Kidney (tissue), 14 donors: ENCODE measurements around the gene DMWD. TPM values are rescaled to one million over a fixed set of nuclear protein-coding genes. Genes with fewer than 3 reads are reported as not detected.
A peak's percentile ranks its signal among the peaks of the same experiment; 100 is the strongest.

ENCODE experiments used
- DNase-seq, 5 donors: peaks; one replicate each; pipeline ENCODE4 v3.0.0-alpha.2; 2013 to 2020
- FAIRE-seq: peaks from 2 replicates; lab custom pipeline; 2012; peaks lifted over from hg19 to GRCh38; lab: Jason Lieb, UNC
- H3K27ac ChIP-seq, 2 donors: one replicate each; pipeline ENCODE4 v1.7.0; 2013; ENCODE audit warnings: low read depth in 2 of 2, low read length in 2 of 2, inconsistent platforms in 1 of 2
- H3K27me3 ChIP-seq: one replicate; pipeline ENCODE4 v1.7.1; 2013; ENCODE audit warnings: low read length, inconsistent platforms; ENCODE audit not compliant: control insufficient read depth, insufficient read depth
- H3K36me3 ChIP-seq, 3 donors: one replicate each; pipeline versions ENCODE4 v1.7.0 to v1.7.1; 2013; ENCODE audit warnings: low read length in 3 of 3, control low read depth in 1 of 3, inconsistent platforms in 1 of 3; ENCODE audit not compliant: insufficient read depth in 3 of 3, control insufficient read depth in 2 of 3
- H3K4me1 ChIP-seq, 3 donors: one replicate each; pipeline versions ENCODE4 v1.7.0 to v1.7.1; 2013; ENCODE audit warnings: low read length in 3 of 3, inconsistent platforms in 1 of 3, low read depth in 1 of 3; ENCODE audit not compliant: control insufficient read depth in 2 of 3, insufficient read depth in 2 of 3
- H3K4me3 ChIP-seq, 3 donors: one replicate each; pipeline versions ENCODE4 v1.7.0 to v1.8.1; 2013; ENCODE audit warnings: low read length in 3 of 3, control low read depth in 1 of 3, inconsistent platforms in 1 of 3
- H3K9ac ChIP-seq, 3 donors: one replicate each; pipeline versions ENCODE4 v1.7.0 to v1.7.1; 2013; ENCODE audit warnings: low read length in 3 of 3, control low read depth in 1 of 3, inconsistent platforms in 1 of 3
- H3K9me3 ChIP-seq, 3 donors: one replicate each; pipeline versions ENCODE4 v1.7.0 to v1.7.1; 2013; ENCODE audit warnings: low read length in 3 of 3, control low read depth in 1 of 3, inconsistent platforms in 1 of 3; ENCODE audit not compliant: control insufficient read depth in 2 of 3, insufficient read depth in 1 of 3
- intact Hi-C: fragments of 100-400 bp; cut with DNase I; formaldehyde crosslinking; loops from one replicate; pipeline ENCODE4 v1.11.1; 2022
- polyA plus RNA-seq: library from polyadenylated mRNA; stranded (reverse); fragments of 350-450 nt; fragmentation: Illumina TruSeq; extraction: RNeasy Lipid Tissue Mini Kit (QIAGEN cat#74804); gene quantifications from one replicate; pipeline ENCODE4 v1.2.3, GENCODE V29; 2014; ENCODE audit warnings: low read depth, low replicate concordance; ENCODE audit not compliant: insufficient read depth
- total RNA-seq: library from RNA; stranded (reverse); fragmentation: NEBNext Ultra II Directional; extraction: Animal tissue kit (Norgen Biotek cat#: 25700); gene quantifications from one replicate; pipeline ENCODE4 v1.2.1, GENCODE V29; 2021
- TF ChIP-seq, protein P1 (sequence below): IDR thresholded peaks from 3 replicates; pipeline ENCODE4 v1.5.1; 2012; ENCODE audit warnings: mild to moderate bottlenecking, moderate library complexity, borderline replicate concordance; ENCODE audit not compliant: insufficient read depth; ENCODE audit errors: extremely low read depth
- donor health status: control.
- donor health status: control.
- donor health status: control.
- donor health status: control.
- donor health status: control.
- donor health status: DM: yes; HTN: yes; CAD: no.
- donor health status: Normal renal cell carcinoma (clear cell type).

Gene DMWD
- total and polyA plus RNA-seq, 2 donors from 2014 or later: 22.2 to 60.9 TPM

- intact Hi-C loops: no loop called here
- Histone ChIP-seq H3K27me3 (no peaks in the 10 kb centered on the region), H3K4me1 (peaks cover 0 to 27% (median 2%) of the 10 kb centered on the region in 3 donors), H3K9me3 (no peaks in the 10 kb centered on the region), H3K36me3 (peaks cover 0 to 5% (median 2%) of the 10 kb centered on the region in 3 donors), H3K27ac (no peak overlapping the region), H3K4me3 (no peak overlapping the region), H3K9ac (no peak overlapping the region)
- FAIRE-seq: no peak
- DNase-seq: peak in 1 of 5 donors; percentile 62
- TF ChIP-seq, protein P1, sequence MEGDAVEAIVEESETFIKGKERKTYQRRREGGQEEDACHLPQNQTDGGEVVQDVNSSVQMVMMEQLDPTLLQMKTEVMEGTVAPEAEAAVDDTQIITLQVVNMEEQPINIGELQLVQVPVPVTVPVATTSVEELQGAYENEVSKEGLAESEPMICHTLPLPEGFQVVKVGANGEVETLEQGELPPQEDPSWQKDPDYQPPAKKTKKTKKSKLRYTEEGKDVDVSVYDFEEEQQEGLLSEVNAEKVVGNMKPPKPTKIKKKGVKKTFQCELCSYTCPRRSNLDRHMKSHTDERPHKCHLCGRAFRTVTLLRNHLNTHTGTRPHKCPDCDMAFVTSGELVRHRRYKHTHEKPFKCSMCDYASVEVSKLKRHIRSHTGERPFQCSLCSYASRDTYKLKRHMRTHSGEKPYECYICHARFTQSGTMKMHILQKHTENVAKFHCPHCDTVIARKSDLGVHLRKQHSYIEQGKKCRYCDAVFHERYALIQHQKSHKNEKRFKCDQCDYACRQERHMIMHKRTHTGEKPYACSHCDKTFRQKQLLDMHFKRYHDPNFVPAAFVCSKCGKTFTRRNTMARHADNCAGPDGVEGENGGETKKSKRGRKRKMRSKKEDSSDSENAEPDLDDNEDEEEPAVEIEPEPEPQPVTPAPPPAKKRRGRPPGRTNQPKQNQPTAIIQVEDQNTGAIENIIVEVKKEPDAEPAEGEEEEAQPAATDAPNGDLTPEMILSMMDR: no peak
Observed at GRCh38 chr19:45778010-45778661, 14.5 kb downstream of the DMWD start.

- DNase-seq (no peak), FAIRE-seq (no peak)
- Histone ChIP-seq H3K4me1 (peaks cover 0 to 30% (median 9%) of the 10 kb centered on the region in 3 donors), H3K4me3 (no peak overlapping the region), H3K9ac (no peak overlapping the region), H3K27ac (no peak overlapping the region), H3K36me3 (peaks cover 0 to 5% (median 2%) of the 10 kb centered on the region in 3 donors), H3K9me3 (no peaks in the 10 kb centered on the region), H3K27me3 (no peaks in the 10 kb centered on the region)
- intact Hi-C loops: no loop called here
- TF ChIP-seq, protein P1: no peak
Observed at GRCh38 chr19:45777395-45777961, 15.2 kb downstream of the DMWD start.

DNA sequence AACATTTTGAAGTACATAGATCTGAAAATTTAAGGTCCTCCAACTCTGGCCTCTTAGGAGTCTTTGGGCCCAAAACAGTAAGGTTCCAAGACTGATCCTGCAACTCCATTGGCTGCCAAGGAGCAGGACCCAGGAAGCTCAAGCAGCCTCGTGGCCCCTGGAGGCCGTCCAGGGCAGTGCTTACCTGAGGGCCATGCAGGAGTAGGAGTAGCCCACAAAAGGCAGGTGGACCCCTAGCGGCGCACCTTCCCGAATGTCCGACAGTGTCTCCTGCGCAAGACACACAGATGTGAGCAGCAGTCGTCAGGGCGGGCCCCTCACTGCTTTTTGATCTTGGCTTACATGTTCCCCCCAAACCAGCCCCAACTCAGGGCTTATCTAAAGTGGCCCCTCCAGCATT is 17.9 kb downstream of the DMWD start:
- Histone ChIP-seq H3K9ac (no peak overlapping the region), H3K9me3 (no peaks in the 10 kb centered on the region), H3K27me3 (no peaks in the 10 kb centered on the region), H3K4me1 (peaks cover 0 to 13% (median 12%) of the 10 kb centered on the region in 3 donors), H3K27ac (peak overlapping the region; percentile 32 to 67), H3K36me3 (peaks cover 0 to 5% (median 2%) of the 10 kb centered on the region in 3 donors), H3K4me3 (no peak overlapping the region)
- TF ChIP-seq, protein P1: no peak
- FAIRE-seq: no peak
- peak in 1 of 5 donors; percentile 27 for DNase-seq
- intact Hi-C loops: no loop called here
